ENCODE results near the gene ZNF627.
"Not testable (repeated sequence)": the region's sequence is repeated elsewhere in the genome, so short reads cannot be mapped to it uniquely, and the experiment has no call there.

Gene ZNF627

DNA sequence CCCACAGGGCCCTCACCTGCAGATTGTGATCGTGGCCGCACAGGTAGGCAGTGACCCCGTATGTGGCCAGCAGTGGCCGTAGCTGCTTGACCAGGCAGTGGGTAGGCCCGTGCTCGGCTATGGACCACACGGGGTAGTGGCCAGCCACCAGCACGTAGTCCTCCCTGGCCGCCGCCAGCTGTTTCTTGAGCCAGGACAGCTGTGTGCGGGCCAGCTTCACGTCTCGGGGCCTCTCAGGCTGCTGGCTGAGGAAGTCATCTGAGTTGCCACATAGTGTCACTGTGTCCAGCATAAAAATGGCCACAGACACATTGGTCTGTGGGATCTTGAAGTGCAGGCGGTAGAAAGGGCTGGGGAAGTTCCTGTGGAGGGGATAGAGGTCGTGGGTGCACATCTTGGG is 21.1 kb upstream of the ZNF627 start:
- no peak for DNase-seq

DNA sequence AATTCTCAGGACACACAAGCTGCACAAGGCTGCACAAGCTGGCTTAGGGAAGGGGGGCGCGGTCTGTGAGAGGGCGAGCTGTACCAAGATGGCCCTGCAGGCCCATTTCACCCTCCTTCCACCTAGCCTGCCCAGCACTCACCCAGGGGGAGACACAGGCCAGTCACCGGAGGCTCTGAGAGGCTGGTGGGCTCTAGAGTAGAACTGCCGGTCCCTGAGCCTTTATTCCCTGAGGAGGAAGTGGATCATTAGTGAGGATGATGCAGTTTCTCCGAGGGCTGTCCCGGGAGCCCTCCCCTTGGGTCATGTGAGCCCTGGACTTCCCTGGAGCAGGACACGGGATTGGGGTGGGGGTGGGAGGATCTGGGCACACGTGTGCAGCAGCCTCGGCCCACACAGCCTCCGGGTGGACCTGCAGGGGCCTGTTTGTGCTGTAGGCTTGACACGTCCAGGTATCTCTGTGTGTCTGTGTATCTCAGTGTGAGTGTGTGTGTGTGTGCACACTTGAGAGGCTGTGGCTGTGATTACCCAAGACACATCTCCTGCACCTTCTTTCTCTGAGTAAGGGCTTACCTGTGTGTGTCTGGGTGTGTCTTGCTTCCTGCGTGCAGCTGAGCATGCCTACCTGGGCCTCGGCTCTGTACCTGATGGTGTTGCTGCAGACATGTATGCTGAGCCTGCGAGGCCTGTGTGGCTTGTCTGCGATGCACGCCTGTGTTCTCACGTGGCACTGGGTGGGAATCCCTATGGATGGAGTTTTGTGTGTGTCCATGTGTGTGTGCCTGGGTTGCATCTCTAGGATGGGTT is 19.6 kb upstream of the ZNF627 start, which contains the start of gene ACP5:
Gene ACP5, minus strand, starts transcription at position 195 of the 807 bp plus-strand sequence. CDS start 328 bp downstream, outside the sequence.
- no peak for DNase-seq

DNA sequence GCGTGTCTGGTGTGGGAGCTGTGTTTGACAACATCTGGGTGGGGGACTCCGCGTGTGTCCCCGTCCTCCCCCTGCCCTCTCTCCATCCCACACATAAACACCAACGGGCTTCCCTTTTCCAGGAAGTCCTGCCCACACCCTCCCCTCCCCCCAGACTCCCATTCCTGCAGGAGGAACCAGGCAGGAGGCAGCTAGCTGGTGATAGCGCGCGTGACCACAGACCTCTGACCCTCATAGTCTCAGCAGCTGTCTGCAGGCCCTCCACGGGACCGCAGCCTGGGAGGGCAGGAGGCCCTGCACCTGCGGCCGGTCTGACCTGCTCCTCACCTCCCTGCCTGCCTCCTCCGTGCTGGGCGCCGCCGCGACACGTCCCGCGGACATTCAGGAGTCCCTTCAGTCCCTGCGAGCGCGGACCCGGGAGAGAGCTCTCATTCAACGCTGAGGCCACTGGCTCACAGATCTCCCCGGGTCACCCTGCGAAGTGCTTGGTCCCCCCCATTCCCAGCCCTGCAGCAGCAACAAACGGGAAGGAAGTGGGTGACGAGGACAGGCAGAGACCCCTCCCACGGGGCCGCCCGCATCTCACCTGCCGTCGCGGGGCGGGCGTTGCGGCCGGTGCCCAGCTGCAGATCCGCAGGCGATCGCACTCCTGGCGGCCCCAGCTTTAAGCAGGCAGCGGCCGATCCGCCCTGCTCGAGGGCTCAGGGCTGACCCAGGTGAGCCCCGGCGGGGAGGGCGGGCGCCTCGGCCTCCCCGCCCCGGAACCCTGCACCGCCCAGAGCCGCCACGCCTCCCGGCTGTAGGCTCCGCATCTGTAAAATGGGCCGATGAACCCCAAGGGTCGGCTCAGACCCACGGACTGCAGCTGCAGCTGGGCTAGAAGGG is 18.8 kb upstream of the ZNF627 start:
- peak; percentile 38 to 39 for DNase-seq

DNA sequence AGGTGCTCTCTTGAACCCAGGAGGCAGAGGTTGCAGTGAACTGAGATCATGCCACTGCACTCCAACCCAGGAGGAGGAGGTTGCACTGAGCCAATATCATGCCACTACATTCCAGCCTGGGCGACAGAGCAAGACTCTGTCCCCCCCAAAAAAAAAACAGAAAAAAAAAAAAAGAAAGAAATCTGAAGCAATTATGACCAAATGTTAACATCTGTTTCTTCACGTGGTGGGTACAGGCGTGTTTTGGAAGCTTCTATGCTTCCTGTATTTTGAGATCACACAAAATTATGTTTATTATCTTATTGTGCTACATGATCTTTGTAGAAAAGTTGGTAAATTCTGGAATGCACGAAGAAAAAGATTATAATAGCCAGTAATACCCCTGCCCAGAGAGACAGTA is 17.2 kb upstream of the ZNF627 start:
- DNase-seq: no peak

DNA sequence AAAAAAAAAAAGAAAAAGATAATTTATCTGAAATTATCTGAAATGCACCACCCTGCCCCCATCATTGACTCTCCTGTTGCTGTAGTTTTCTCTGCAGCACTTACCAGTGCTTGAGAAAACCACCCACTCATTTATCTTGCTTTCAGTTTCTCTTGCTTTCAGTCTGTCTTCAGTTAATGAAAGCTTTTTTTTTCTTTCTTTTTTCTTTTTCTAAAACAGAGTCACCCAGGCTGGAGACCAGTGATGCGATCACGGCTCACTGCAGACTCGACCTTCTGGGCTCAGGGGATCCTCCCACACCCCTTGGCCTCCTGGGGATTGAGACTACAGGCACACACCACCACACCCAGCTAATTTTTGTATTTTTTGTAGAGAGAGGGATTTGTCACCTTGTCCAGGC is 15.5 kb upstream of the ZNF627 start:
- peak; percentile 48 to 80 for DNase-seq

DNA sequence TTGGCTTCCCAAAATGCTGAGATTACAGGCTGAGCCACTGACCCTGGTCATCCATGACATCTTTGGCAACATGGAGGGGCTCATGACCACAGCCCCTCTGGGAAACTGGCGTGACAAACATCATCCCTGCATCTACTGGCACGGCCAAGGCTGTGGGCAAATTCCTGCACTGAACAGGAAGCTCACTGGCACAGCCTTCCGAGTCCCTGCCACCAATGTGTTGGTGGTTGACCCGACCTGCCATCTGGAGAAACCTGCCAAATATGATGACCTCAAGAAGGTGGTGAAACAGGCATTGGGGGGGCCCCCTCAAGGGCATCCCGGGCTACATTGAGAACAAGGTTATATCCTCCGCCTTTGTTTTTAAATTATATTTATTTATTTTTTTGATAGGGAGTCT is 11.0 kb upstream of the ZNF627 start:
- DNase-seq: no peak

DNA sequence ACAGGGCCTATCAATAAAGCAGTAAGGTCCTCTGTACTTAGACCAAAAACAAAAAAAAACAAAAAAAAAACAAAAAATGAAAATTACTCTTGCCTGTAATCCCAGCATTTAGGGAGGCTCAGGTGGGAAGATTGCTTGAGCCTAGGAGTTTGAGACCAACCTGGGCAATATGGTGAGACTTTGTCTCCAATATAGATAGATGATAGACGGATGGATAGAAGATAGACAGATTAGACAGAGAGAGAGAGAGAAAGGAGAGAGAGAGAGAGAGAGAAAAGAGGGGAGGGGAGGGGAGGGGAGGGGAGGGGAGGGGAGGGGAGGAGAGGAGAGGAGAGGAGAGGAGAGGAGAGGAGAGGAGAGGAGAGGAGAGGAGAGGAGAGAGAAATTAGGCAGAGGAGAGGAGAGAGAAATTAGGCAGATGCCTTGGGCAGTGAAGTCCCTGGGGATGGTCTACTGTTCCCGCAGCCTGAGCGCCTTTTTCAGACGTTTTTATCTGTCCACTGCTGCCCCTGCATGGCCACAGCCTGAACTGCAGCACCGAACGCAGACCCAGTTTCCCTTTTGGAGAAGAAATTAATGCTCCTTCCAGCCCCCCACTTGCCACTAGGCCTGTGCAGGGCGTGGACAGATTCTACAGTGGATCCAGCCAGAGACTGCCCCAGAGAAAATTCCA is 9.8 kb upstream of the ZNF627 start:
- peak; percentile 78 to 82 for DNase-seq

DNA sequence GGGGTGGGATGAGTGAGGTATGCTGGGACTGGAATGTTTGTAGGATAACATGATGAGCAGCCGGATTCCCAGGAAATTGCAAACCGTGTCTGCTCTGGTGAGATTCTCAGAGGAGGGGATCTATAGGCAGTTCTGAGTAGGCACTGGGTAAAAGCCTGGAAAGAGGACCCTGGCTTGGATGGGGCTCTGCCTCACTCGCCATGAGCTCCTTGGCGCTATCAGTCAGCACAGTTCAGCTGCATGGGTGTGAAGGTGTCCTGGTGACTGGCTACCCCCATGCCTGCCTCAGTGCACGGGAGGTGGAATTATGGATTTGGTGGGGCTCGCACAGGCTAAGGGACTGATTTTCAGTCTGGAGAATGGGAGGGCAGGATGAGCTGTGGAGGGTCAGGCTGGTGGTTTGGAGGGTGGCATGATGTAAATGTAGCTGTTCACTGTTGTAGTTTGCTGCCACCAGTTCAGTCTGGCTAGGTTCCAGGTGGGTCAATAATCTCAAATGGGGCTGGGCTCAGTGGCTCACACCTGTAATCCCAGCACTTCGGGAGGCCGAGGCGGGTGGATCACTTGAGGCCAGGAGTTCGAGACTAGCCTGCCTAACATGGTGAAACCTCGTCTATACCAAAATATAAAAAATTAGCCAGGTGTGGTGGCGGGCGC is 9.2 kb upstream of the ZNF627 start:
- DNase-seq: no peak

DNA sequence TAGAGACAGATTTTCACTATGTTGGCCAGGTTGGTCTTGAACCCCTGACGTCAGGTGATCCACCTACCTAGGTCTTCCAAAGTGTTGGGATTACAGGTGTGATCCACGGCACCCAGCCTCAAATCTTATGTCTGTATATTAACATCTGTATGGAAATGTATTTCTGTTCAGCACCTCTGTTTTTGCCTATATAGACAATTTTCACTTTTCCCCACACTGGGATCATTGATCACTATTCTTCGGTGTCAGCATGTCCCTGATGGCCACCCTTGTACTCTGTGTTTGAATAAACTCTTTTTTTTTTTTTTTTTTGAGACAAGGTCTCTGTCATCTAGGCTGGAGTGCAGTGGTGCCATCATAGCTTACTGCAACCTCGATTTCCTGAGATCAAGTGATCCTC is 3.2 kb upstream of the ZNF627 start:
- no peak for DNase-seq

DNA sequence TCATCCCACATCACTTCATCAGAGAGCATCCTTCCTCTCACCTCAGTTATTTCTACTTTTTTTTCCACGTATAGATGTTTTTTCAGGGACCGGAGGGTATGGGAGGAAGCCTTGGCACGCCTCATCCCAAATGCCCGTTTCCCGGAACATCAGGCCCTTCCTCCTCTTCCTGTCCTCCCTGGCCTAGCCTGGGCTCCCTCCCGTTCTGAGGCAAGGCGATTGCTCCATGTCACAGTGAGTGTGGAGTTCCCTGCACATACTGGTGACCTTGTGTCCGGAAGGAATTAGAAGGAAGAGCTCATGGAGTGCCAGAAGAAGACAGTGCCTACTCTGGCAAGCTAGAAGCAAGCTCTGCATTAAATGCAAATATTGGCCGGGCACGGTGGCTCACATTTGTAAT is 1.1 kb upstream of the ZNF627 start:
- DNase-seq: no peak

DNA sequence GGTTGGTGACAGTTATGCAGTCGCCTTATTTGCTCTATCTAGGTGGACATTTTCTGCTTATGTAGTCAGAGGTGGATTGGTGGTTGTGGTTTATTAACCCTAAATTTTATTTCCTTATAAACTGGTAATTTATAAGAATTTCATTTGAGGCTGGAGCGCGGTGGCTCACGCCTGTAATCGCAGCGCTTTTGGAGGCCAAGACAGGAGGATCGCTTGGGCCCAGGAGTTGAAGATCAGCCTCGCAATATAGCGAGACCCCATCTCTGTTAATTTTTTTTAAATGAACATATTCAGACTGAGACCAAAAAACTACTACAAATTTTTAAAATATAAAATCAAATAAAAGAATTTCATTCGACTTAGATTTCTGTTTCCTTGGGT is 810 bp downstream of the ZNF627 start:
- DNase-seq: no peak

DNA sequence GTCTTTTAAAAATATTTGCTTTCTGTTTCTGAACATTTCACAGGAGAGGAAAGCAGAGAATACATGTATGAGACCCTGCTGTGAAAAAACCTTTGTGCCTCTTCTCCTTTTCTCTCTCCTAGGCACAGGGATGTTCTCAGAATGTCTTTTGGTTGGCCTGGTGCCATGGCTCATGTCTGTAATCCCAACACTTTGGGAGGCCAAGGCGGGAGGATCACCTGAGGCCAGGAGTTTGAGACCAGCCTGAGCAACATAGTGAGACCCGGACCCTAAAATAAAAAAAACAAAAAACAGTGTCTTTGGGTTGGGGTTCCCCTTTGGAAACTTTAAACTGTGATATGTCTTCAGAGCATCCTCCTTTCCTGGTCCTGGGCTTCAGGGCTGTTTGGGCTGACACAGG is 1.5 kb downstream of the ZNF627 start:
- DNase-seq: no peak

DNA sequence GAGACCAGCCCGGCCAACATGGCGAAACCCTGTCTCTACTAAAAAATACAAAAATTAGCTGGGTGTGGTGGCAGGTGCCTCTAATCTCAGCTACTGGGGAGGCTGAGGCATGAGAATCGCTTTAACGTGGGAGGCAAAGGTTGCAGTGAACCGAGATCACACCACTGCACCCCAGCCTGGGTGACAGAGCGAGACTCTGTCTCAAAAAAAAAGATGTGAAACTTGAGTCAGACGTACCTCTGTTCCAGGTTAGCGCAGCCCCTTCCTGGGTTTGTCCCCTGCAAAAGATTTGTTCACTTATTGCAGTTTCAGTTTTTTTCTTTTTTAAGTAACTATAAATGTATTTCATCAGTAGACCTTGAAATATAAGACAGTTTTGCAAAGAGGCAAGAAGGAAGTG is 2.4 kb downstream of the ZNF627 start:
- DNase-seq: not testable (repeated sequence)

DNA sequence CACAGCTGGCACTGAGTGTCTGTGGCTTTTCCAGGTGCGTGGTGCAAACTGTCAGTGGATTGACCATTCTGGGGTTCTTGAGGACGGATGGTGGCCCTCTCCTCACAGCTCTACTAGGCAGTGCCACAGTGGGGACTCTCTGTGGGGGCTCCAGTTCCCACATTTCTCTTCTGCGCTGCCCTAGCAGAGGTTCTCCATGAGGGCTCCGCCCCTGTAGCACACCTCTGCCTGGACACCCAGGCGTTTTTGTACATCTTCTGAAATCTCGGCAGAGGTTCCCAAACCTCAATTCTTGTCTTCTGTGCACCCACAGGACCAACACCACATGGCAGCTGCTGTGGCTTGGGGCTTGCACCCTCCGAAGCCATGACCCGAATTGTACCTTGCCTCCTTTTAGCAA is 9.2 kb downstream of the ZNF627 start:
- no peak for DNase-seq

DNA sequence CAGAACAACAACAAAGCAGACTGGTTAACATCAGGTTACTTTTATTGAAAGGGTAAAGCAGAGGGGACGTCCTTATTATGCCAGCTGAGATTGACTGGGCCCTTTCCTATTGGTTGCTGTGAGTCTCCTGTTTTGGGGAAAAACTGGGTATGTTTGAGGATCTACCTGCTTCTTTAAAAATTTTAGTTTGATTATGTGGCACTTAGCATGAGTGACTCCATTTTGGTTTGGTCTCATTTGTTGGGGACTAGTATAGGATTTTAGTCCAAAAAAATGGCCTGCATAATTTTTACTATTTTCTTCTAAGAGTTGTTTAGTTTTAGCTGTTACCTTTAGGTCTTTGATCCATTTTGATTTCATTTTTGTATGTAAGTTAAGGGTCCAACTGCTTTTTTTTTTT is 14.4 kb downstream of the ZNF627 start:
- no peak for DNase-seq

DNA sequence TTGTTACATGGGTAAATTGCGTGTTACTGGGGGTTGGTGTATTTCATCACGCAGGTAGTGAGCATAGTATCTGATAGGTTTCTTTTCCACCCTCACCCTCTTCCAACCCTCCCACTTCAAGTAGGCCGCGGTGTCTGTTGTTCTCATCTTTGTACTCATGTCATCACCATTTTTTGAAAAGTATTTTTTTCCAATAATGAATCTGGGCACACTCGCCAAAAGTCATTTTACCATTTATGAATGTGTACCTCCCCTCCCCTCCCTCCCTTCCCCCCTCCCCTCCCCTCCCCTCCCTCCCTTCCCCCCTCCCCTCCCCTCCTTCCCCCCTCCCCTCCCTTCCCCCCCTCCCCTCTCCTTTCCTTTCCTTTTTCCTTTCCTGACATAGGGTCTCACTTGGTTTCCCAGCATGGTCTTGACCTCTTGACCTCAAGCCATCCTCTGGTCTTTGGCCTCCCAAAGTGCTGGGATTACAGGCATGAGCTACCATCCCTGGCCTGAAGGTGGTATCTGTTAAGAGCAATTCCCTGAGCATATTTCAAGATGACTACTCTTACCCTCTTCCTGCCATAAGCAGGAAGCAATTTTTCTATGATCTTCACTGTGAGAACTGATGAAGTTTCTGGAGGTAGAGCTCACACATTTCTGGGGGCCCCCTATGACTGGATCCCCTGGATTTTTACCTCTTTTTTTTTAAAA is 15.7 kb downstream of the ZNF627 start:
- DNase-seq: no peak

DNA sequence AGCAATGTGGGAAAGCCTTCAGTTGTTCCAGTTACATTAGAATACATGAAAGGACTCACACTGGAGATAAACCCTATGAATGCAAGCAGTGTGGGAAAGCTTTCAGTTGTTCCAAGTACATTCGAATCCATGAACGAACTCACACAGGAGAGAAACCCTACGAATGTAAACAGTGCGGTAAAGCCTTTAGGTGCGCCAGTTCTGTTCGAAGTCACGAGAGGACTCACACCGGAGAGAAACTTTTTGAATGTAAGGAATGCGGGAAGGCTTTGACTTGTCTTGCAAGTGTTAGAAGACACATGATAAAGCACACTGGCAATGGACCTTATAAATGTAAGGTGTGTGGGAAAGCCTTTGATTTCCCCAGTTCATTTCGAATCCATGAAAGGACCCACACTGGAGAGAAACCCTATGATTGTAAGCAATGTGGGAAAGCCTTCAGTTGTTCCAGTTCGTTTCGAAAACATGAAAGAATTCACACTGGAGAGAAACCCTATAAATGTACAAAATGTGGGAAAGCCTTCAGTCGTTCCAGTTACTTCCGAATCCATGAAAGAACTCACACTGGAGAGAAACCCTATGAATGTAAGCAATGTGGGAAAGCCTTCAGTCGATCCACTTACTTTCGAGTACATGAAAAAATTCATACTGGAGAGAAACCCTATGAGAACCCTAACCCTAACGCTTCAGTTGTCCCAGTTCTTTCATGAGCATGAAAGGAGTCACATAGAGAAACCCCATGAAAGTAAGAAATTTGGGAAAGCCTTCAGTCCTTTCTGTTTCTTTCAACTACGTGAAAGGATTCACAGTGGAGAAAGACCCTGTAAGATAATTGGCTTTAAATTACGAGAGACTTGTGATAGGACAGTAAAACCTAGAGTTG is 20.1 kb downstream of the ZNF627 start:
- no peak for DNase-seq

DNA sequence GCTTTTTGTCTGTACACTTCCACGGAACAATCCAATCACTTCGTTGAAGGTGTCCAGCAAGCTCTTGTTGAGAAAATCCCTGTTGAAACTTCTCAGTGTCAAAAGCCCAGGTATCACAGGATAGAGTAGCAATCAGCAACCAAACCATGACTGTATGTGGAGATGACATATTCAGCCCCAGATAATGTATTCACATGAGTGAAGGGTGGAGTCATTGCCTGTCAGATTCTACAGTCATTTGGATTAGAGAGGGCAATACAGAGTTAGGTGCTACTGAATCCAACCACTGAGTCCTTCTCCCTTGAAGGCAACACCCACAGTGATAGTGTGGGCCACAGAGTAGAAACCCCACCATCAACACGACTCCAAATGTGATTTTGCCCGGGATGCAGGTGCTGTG is 23.3 kb downstream of the ZNF627 start:
- DNase-seq: no peak

DNA sequence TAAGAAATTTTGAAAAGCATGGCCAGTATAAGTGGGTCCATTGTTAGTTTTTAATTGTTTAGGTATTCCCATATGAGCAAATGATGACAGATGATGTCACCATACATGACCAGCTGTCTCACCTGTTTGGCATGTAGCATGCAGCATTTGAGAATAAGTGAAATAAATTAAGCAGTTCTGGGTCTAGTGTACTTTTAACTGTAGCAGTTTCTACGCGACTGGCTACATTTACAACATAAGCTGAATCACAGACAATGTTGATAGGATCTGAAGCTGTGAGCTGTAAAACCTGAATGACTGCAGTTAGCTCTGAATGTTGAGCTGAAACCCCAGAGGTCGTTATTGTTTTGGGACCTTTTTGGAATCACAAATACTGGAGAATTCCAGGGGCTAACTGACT is 25.1 kb downstream of the ZNF627 start:
- not testable (repeated sequence) for DNase-seq

DNA sequence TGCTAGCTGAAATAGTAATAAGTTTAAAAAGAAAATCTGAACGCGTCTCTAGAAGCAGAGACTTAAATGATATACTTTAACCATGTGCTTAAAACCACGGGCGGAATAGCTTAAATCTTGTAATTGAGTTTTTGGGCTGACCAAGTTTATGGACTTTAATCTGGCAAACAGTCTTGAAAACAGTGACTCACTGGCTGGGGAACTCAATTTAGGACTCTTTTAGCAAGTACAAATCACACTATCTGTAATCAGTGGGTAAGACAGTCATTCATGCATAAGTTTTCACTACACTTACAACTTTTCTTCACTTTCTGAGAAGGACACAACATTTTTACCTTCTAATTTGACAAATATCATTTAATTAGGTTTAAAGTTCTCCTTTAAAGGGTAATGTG is 26.8 kb downstream of the ZNF627 start:
- no peak for DNase-seq

DNA sequence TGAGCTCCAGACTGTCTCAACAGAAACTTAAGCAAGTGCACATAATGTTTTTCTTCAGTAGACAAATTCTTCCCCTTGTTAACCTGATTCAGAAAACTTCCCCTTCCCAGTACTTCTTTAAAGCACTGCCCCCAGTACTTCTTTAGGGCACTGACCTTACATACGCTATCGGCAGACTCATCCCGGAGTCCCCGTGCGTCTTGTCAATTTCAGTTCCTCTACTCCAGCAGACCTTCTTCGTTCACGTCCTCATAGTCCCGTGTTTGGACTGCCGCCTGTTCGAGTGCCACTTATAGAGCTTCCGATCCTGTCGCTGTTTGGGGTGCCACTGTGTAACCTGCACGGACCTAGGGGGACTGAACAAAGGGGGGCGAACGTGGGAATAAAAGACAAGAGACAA is 29.0 kb downstream of the ZNF627 start:
- no peak for DNase-seq
